Astrocyte (in vitro differentiated cells and primary cell): ENCODE results near the gene SLIT3.

ENCODE experiments used
- EZH2 ChIP-seq: IDR thresholded peaks from 2 replicates; pipeline ENCODE4 v1.6.1; 2012; ENCODE audit warnings: mild to moderate bottlenecking, low read length, inconsistent platforms; ENCODE audit not compliant: insufficient read depth
- TF ChIP-seq, protein P1 (sequence below): IDR thresholded peaks from 2 replicates; pipeline ENCODE4 v1.5.1; 2011; ENCODE audit warnings: low read depth, mild to moderate bottlenecking, inconsistent platforms, low read length, moderate library complexity; ENCODE audit not compliant: insufficient read depth

GRCh38 chr5:168939887-168940544 lies 360.9 kb downstream of the SLIT3 start:
- TF ChIP-seq, protein P1, sequence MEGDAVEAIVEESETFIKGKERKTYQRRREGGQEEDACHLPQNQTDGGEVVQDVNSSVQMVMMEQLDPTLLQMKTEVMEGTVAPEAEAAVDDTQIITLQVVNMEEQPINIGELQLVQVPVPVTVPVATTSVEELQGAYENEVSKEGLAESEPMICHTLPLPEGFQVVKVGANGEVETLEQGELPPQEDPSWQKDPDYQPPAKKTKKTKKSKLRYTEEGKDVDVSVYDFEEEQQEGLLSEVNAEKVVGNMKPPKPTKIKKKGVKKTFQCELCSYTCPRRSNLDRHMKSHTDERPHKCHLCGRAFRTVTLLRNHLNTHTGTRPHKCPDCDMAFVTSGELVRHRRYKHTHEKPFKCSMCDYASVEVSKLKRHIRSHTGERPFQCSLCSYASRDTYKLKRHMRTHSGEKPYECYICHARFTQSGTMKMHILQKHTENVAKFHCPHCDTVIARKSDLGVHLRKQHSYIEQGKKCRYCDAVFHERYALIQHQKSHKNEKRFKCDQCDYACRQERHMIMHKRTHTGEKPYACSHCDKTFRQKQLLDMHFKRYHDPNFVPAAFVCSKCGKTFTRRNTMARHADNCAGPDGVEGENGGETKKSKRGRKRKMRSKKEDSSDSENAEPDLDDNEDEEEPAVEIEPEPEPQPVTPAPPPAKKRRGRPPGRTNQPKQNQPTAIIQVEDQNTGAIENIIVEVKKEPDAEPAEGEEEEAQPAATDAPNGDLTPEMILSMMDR: no peak
- TF ChIP-seq EZH2: no peak
